G401 (cell line): ENCODE data around the gene FGFBP3. TPM values are rescaled to one million over a fixed set of nuclear protein-coding genes. Genes with fewer than 3 reads are reported as not detected.
A peak's percentile ranks its signal among the peaks of the same experiment; 100 is the strongest.
"Not testable (repeated sequence)": the region's sequence is repeated elsewhere in the genome, so short reads cannot be mapped to it uniquely, and the experiment has no call there.

ENCODE experiments used
- DNase-seq: peaks from one replicate; pipeline ENCODE4 v3.0.0-alpha.2; 2015; ENCODE audit warnings: low spot score
- in situ Hi-C: cut with HindIII; loops from 2 replicates; pipeline ENCODE4 v1.10.0; 2016; ENCODE audit warnings: low sequenced_read_pairs, mixed read lengths
- total RNA-seq: library from RNA; depleted of rRNA; stranded (reverse); fragments of >200 nt; shearing (Covaris generic); gene quantifications from 2 replicates; pipeline ENCODE4 v1.2.3, GENCODE V29; 2014

FGFBP3 gene
- total RNA-seq, 1 experiment from 2014 or later = 248 TPM

GRCh38 chr10:91907033-91907594 is 2.2 kb downstream of the FGFBP3 start:
- no peak for DNase-seq
- in situ Hi-C loops = no loop called here

GRCh38 chr10:91901784-91902677 is 7.3 kb downstream of the FGFBP3 start:
- in situ Hi-C loops = no loop called here
- peak; percentile 57 for DNase-seq

GRCh38 chr10:91897421-91897820 is 11.9 kb downstream of the FGFBP3 start:
- in situ Hi-C loops = no loop called here
- no peak for DNase-seq

- DNase-seq = no peak
- in situ Hi-C loops = no loop called here
These were observed 13.0 kb downstream of the FGFBP3 start for GRCh38 chr10:91896212-91896756.

- in situ Hi-C loops = not testable (repeated sequence)
These were observed 15.0 kb downstream of the FGFBP3 start for GRCh38 chr10:91894261-91894685.

GRCh38 chr10:91893051-91893450 is 16.2 kb downstream of the FGFBP3 start:
- no peak for DNase-seq
- in situ Hi-C loops = no loop called here

More at GRCh38 chr10:91894261-91894685, 15.0 kb downstream of the FGFBP3 start:
- not testable (repeated sequence) for DNase-seq

GRCh38 chr10:91891125-91892001 is 17.9 kb downstream of the FGFBP3 start:
- in situ Hi-C loops = no loop called here
- no peak for DNase-seq

- DNase-seq = peak; percentile 42
- in situ Hi-C loops = no loop called here
These were observed 21.8 kb downstream of the FGFBP3 start for GRCh38 chr10:91887272-91888076.

- in situ Hi-C loops = no loop called here
- peak; percentile 75 for DNase-seq
These were observed 22.4 kb downstream of the FGFBP3 start for GRCh38 chr10:91886954-91887271.

GRCh38 chr10:91885362-91886079 is 23.8 kb downstream of the FGFBP3 start:
- in situ Hi-C loops = no loop called here
- no peak for DNase-seq

GRCh38 chr10:91884536-91884935 is 24.8 kb downstream of the FGFBP3 start:
- in situ Hi-C loops = no loop called here
- peak; percentile 63 for DNase-seq

GRCh38 chr10:91883549-91884444 is 25.5 kb downstream of the FGFBP3 start:
- in situ Hi-C loops = no loop called here
- peak; percentile 88 for DNase-seq

- DNase-seq = peak; percentile 59
- in situ Hi-C loops = no loop called here
These were observed 29.0 kb downstream of the FGFBP3 start for GRCh38 chr10:91880310-91880709.

GRCh38 chr10:91879515-91880170 is 29.6 kb downstream of the FGFBP3 start:
- in situ Hi-C loops = no loop called here

GRCh38 chr10:91875779-91876178 is 33.5 kb downstream of the FGFBP3 start:
- in situ Hi-C loops = no loop called here
- DNase-seq = no peak

More at GRCh38 chr10:91879515-91880170, 29.6 kb downstream of the FGFBP3 start:
- peak; percentile 35 for DNase-seq

- no peak for DNase-seq
- in situ Hi-C loops = no loop called here
These were observed 34.1 kb downstream of the FGFBP3 start for GRCh38 chr10:91875156-91875555.
